LoVo (cell line): ENCODE measurements around the gene TMEM132D.

Experiments
- DNase-seq: peaks from one replicate; pipeline ENCODE4 v3.0.0-alpha.2; 2016; ENCODE audit warnings: low spot score

TMEM132D gene

DNA sequence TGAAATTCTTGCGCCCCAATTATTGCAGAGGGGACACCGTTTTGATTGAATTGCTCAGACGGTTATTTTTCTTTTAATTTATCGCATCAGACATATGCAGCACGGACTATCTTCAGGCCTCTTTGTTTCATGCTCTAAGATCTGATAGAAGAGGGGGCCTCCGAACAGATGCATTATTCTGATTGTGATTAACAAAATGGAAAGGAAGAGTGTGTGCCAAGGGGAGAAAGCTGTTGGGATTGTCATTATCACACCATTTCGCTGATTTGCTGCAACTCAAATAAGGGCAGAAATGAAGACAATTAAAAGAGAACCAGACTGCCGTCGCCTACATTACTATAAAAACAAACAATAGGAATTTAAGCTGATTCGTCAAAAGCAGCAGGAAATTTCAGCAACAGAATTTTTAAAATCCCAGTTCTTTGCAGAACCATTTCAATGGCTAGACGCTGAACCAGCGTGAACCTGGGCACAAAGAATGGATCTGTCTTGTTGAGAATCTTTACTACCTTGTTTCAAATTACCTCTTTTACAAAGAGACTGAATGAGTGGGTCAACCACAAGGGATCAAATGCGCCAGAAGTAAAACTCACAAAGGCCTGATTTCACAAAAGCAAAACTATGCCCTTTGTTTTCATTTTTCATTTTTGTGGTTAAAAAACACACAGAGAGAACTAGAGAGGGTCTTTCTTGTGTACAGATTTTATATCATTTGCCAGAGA, 30.6 kb downstream of the TMEM132D start:
- no peak for DNase-seq

DNA sequence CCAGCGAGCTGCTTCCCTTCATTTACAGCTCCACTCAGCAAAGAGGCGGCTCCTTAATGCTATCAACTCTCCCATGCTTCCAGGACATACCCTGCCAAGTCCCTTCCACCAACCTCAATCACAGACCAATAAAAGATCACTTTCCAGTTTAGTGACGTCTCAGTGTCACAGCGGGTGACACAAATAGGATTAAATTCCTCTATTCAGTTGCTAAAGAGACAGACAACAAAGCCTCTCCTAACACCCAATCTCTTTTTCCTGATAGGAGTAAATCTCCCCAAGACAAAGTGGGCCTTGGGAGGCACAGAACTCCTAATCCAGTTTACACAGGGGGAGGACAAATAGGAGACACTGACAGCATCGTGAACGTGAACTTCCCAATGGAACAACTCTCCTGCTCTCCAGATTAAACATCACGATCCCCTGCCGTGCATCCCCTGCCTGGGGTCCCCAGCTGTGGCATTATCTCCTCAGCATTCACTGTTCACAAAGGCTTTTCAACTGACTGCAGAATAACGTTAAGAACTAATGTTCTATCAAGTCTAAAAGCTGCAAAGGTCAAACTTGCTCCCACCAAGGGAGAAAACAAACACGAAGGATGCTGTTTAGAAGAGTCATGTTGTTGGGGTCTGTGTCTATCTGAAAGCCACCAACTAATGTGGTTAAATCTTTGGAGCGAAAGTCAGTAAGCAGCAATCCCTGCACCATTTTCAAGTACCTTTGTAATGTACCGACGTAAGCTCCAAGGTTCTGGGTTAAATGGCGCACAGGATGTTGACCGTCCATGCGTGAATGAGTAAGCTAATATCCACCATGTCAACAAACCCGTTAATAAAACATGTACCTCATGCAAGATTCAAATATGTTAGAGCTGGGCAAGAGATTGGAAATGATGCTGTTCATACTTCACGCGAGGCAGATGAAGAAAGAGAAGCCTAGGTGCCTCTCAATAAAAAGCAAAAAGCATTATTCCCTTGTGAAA, 31.5 kb downstream of the TMEM132D start:
- no peak for DNase-seq

DNA sequence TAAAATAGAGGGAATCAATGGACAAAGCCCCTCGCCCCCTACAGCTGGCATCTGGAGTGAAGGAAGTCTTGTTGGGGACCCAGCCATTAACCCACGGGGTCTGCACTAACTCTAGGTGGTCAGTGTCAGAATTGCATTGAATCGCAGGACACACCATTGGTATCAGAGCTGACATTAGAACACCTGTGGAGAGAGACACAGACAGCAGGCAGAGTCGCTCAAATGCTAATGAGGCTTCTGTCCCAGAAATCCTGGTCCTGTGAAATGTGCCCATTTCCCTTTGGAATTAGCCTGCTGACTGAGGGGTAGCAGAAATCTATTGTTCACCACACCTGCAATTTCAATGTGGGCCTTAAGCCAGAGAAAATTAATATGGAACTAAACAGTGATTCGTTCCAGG, 33.0 kb downstream of the TMEM132D start:
- no peak for DNase-seq

DNA sequence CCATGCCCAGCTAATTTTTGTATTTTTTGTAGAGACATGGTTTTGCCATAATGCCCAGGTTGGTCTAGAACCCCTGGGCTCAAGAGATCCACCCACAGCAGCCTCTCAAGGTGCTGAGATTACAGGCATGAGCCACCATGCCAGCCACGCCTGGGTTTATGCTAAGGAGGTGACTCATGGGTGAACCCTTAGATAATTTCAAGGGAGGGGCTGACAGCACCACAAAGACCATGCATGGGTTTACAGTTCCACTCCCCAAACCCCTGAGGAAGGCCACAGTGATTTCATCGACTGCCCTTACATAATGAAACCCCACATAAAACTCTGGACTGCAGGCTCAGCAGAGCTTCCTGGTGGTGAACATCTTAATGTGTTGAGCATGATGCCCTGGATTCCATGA, 33.7 kb downstream of the TMEM132D start:
- no peak for DNase-seq

DNA sequence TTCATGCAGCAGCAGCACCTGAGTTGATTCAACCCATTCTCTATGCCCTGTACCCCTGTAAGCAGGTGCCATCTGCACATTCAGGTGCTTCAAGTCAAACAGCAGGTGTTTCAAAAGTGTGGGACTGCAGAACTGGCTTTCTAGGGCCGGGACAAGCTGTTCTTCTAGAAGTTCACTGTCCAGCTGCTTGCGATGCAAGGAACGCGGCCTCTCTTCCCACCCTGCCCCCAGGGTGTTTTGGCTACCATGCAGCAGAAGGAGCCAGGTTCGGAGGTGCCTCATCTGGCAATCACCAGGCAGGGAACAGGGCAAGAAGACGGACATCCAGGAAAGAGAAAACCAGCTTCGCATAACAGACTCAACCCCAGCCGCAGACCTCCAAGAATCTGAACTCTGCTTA, 35.2 kb downstream of the TMEM132D start:
- DNase-seq, result no peak

DNA sequence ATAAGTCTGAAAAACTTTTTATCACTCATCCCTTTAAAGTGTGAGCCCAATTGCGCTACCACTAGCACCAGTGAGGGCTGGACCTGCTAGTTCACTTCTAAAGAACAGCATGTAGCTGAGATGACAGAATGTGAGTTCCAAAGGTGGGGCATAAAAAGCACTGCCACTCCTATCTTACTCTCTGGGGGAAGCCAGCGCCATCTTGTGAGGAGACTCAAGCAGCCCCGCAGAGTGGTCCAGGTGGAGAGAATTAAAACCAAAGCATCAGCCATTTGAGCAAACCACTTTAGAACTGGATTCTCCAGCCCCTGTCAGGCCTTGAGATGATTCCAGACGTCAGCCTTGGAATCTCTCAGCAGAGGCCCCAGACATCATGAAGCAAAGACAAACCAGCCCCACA, 39.9 kb downstream of the TMEM132D start:
- no peak for DNase-seq

DNA sequence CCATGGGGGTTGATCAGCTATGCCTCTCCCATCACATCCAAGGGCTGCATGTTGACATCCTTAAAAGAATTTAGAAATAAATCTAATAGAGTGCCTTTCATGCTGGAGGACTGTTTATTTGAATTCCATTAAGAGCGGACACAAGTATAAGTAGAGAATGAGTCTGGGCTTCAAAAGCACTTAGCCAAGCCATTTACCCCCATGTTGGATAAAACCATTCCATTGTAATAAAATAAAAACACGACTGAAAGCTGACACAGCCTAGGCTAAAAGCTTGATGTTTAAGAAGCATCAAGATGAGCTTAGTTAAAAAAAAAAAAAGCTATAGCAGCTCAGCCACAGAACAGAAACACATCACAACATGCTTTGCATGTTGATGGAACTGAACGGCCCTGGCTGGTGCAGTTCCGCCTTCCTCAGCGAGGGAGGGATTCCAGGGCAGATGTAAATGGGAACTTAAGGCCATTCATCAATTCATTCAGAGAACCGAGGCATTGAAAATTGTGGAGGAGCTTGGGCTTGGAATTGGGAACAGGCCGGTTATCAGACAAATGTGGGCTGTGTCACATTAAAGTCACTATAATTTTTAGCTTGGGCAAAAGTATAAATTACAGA, 41.2 kb downstream of the TMEM132D start:
- DNase-seq, result no peak

DNA sequence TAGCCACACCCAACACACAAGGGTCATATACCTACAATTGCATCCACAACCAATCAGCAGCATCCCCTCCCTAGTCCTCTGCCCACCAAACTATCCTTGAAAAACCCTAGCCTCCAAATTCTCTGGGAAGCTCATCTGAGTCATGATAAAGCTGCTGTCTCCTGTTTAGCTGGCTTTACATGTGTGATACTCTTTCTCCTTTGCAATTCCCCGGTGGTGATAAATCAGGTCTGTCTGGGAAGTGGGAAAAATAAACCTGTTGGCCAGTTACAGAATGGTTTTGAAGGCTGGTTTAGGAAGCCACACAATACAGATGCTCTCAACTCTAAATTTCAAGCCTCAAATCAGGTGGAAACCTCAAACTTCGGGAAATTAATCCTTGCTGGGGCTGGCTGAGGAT, 41.9 kb downstream of the TMEM132D start:
- no peak for DNase-seq

DNA sequence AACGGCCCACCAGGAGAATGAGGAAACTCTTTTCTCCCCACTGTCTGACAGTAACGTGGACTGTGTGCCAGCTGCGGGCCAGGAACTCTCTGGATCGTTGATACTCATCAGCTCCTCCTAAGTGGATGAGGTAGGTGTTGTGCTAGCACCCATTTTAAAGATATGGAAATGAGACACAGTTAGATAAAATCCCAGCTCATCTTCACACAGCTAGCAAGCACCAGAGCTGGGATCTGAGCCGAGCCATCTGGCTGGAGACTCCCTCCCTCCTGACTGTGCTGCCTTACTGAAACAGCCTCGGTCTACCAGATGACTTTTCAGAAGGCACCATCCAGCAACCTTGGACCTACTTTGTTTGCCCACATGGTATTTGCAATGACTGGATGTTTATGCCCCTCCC, 49.2 kb downstream of the TMEM132D start:
- DNase-seq, result no peak

DNA sequence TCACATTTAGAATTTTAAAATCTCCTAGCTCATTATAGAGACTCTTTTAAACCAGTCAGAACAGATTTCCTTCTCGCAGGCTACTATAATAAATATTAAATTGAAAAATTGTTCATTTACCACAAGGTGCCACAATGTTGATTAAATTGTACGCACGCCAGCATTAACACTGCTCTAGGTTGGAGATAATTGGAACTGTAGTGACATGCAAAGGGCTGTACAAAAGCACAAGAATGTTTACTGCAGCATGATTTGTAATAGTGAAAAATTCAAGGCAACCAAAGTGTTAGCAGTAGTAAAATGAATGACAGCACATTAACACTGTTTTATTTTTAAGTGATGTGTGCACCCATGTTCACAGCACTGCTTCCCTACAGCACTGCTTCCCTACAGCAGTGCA, 52.5 kb downstream of the TMEM132D start:
- no peak for DNase-seq

DNA sequence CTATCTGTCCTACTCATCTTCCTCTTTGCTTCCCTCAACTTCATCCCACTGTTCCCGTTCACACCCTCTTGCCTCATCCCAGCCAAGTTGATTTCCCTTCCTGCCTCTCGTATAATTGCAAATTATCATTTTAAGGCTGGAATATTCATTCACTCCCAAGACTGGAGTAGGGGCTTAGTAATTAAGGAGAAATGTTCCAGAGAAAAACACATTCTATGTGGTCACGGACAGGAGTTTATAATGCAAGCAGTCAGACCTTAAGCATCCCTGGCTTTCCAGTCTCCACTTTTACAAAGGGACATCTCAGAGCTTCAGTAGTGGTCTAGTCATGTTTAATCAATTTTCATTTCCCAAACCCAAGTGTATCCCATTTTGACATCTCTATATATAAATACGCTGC, 54.9 kb downstream of the TMEM132D start:
- no peak for DNase-seq

DNA sequence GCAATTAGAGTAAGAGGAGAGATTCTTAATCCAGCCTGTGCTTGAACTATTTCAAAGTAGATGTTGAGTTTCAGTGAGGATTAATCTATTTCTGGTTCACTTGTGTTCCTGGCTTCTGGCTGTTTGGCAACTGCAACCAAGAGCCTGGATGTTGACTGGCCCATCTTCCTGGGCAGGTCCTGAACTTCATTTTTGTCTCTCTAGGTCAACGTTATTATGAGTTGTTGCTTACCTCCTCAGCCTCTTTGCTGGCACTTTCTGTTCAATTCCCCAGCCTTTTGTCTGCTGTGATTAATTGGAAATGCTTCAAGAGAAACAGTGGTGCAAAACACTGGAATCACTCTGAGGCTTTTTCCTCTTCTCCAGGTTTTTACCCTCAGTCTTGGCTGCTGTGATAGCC, 56.8 kb downstream of the TMEM132D start:
- DNase-seq, result no peak

DNA sequence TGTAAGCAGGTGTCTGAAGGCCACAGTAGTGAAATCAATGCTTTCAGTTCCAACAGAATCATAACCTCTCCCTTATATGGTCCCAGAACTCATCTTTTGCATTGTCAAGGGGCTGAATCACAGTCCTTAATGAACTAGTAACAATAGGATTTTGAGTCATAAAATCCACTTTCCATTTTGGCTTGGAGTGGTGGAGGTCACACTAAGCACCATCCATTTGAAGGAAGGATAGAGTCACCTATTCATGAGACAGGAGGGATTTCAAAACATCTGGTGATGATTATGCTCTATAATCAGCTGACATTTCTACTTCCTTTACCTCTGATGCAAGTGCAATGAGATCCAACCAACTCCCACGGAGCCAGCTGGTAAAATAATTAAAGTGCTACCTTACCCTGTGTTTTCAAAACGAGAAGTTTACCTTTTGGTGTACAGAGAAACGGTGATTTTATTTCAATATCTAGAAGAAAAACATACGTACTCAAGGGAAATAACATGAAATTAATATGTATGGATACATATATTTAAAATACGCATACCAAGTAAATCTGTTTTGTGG, 59.1 kb downstream of the TMEM132D start:
- DNase-seq, result no peak

DNA sequence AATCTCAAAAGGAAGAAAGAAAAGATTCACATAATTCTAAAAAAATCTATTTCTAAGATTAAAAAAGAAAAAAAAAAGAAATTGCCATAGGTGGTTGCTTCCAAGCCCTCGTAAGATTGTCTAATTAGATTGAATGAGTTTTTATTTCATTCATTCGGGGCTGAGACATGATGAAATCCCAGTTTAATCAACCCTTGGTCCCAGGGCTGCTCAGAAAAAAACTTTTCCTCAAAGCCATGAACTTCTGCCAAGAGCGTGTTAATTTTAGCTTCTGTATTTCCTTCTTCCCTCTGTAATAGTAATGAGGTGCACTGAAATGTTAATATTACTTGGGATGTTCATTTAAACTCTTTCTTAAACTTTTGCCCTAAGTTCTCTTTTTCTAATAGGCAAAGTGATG, 62.6 kb downstream of the TMEM132D start:
- no peak for DNase-seq

DNA sequence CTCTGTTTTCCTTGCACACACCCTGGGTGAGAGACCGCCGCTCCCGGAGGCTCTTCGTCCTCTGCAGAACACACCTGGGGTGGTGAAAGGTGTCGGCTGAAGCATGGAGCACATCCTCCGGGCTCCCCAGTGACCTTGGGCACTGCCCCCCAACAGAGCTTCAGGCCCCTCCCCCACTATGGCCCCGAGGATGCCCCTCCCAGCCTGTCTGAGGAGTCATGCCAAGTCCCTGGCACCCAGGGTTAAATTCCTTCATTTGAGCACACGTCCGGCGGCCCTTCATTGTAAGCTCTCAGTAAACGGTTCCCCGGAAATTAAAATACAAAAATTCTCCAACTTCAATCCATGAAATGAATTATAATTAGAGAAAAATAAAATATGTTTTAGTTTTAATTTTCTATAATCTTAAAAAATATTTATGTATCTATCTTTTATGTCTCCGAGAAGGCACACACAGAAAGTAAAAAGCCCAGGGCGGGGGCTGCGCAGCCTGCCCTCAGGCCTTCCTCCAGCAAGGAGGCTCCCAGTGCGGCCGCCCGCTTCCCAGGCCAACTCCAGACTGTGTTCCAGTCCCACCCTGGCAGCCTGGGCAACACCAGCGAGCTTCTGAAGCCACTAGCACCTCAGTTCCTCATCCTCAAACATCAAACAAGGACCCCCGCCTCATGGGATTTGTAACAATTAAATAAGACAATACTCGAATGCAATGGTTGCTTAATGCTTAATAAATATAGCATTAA, 63.5 kb downstream of the TMEM132D start:
- DNase-seq, result no peak

DNA sequence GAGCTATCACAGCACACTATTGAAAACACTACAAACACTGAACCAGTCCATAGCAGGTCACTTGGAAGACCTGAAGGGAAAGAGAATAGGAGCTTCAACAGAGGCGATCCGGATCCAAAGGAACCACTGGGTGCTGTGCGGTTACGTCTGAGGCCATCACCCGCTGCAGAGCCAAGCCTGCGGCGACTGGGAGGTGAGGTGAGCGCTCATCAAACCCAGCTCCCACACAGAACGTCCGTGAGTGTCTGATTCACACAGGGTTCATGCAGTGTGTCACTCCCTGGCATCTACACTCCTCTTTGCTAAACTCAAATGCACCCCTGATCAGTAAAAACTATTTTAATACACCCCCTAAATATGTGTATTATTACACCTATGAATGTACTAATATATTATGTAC, 64.1 kb downstream of the TMEM132D start:
- no peak for DNase-seq

DNA sequence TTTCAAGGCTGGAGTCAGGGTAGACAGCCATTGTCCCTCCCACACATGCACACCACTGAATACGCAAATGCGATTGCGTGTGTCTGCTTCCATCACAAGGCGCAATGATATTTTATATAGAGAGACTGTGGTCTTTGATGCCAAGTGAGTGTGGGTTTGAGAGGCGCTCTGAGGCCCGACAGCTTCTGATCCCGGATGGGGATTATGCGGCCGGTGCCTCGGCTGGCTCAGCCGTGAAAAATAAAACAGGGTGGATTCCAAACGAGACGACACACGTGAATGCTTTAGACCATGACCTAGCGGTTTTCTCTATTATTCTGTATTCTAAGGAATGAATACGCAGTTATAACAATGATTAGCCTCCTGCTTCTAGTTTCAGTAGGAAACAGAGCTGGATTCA, 72.5 kb downstream of the TMEM132D start:
- DNase-seq, result no peak

DNA sequence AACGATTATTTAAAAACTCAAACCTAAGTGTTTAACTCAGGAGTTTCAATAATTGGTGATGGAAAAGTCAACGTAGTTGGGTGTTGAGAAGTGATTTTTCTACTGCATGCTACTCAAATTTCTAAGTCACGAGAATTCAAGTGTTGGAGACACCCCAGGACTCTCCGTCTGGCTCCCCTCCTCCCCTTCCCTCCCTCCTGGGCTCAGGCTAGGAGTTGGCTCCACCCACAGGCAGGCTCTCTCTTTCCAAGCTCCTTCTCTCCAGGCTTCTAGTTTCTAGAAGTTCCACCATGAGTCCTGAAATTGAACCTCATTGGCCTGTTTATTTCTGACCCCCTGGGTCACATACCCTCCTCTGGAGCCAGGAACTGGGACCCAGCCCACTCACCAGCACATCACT, 73.0 kb downstream of the TMEM132D start:
- no peak for DNase-seq

DNA sequence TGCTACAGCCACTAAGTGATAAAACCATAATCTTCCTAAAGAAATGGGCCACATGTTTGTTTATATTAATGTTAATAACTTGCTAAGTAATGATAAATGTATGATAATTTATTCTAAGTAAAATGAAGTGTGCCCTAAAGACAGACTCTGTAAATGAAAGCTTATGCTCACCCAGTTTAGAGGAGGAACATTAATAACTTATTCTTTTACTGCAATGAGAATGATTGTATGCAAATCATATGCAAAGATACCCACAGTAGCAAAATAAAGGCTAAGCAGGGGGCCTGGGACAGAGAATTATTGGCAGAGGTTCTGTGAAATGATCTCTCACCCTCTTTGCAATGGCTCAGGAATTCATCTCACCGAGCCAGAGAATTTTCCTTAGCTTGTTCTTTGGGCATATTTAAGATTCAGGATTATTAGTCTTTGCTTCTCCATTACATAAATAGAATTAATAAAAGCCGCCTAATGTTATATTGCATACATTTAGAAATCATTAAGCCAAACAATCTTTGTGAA, 75.9 kb downstream of the TMEM132D start:
- DNase-seq, result no peak

DNA sequence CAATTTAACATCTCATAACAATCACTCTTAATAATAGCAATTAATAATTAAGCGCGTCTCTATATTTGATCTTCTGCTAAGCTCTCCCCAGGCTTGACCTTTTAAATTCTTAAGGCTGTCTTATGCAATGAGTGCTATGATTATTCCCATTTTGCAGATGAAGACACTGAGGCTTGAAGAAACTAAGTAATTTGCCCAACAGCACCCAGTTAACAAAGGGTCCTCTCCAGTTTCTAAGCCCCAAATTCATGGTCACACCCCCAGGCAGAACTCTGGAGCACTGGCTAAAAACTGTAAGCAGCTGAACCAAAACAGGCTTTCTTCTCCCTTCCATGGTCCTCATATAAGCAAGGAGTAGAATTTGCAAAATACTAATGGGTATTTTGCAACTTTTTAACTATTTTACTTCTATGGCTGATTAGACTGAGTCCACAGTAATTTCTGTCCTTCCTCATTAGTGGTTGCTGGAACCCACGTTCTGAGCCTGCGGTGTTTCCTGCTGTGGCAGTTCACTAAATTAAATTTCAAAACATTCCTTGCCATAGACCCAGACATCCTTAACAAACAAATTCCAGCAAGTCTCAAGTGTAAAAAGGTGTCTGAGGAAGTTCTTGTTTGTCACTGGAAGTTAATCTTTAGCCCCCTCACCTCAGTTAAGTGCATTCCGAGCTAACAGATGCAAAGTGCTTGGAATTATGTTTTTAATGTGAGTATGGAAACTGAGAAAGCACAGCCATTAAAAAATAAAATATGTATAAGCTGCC, 76.5 kb downstream of the TMEM132D start:
- DNase-seq, result no peak

DNA sequence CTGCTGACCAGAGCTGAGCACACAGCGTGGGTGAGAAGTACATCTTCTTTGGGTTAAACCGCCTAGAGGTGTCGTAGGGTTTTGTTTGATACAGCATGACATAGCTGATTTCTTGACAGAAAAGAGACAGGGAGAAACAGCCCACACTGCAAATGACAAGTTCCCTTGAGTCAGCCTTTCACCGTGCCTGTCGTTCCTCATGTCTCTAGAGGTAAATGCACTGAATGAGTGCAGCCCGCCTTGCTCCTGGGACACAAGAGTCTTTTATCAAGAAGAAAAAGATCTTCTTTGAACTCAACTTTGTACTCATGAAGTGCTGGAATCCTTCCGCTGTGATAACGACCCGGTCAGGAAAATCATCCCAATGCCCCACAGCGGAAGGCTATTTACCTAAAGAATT, 77.6 kb downstream of the TMEM132D start:
- no peak for DNase-seq
